NCI-H2196 (cell line): ENCODE measurements around the gene TMEM25.

Source experiments
- DNase-seq: peaks from one replicate; lab custom pipeline; 2025; ENCODE audit not compliant: unreplicated experiment; lab: John Stamatoyannopoulos, UW

TMEM25 gene

GRCh38 chr11:118581057-118581456 is 50.1 kb downstream of the TMEM25 start:
- DNase-seq = no peak
